ENCODE measurements around the gene FRMD4A.

The FRMD4A gene

GRCh38 chr10:13993169-13993568, 337.6 kb downstream of the FRMD4A start:
- Histone ChIP-seq H3K4me3 (ENCODE audit: severe bottlenecking) (no peak overlapping the region), H3K4me1 (ENCODE audit: insufficient read depth, poor library complexity, severe bottlenecking) (peaks cover 3% of the 10 kb centered on the region), H3K9me3 (ENCODE audit: severe bottlenecking) (no peaks in the 10 kb centered on the region), H3K27ac (ENCODE audit: poor library complexity, severe bottlenecking) (no peak overlapping the region), H3K27me3 (ENCODE audit: insufficient read depth, poor library complexity, severe bottlenecking) (no peaks in the 10 kb centered on the region), H3K36me3 (ENCODE audit: low read depth) (no peaks in the 10 kb centered on the region)
- no peak for TF ChIP-seq CTCF (IDR thresholded peaks at IDR 0.05; ENCODE audit: poor library complexity, severe bottlenecking)
- ATAC-seq (ENCODE audit: low read depth) (no peak), DNase-seq (ENCODE audit: low spot score) (no peak)

GRCh38 chr10:13991353-13991752, 339.4 kb downstream of the FRMD4A start:
- no peaks in the 10 kb centered on the region for H3K36me3 ChIP-seq (ENCODE audit: low read depth)
- ATAC-seq (ENCODE audit: low read depth) (no peak), DNase-seq (ENCODE audit: low spot score) (no peak)
- H3K9me3 ChIP-seq (ENCODE audit: severe bottlenecking): no peaks in the 10 kb centered on the region
- TF ChIP-seq CTCF (IDR thresholded peaks at IDR 0.05; ENCODE audit: poor library complexity, severe bottlenecking): no peak
- H3K4me1 ChIP-seq (ENCODE audit: insufficient read depth, poor library complexity, severe bottlenecking): peaks cover 3% of the 10 kb centered on the region
- no peak overlapping the region for H3K27ac ChIP-seq (ENCODE audit: poor library complexity, severe bottlenecking)
- no peak overlapping the region for H3K4me3 ChIP-seq (ENCODE audit: severe bottlenecking)
- H3K27me3 ChIP-seq (ENCODE audit: insufficient read depth, poor library complexity, severe bottlenecking): no peaks in the 10 kb centered on the region

GRCh38 chr10:13990946-13991345, 339.8 kb downstream of the FRMD4A start:
- H3K36me3 ChIP-seq (ENCODE audit: low read depth): no peaks in the 10 kb centered on the region
- no peak for TF ChIP-seq CTCF (IDR thresholded peaks at IDR 0.05; ENCODE audit: poor library complexity, severe bottlenecking)
- H3K27ac ChIP-seq (ENCODE audit: poor library complexity, severe bottlenecking): no peak overlapping the region
- H3K4me3 ChIP-seq (ENCODE audit: severe bottlenecking): no peak overlapping the region
- H3K4me1 ChIP-seq (ENCODE audit: insufficient read depth, poor library complexity, severe bottlenecking): peaks cover 3% of the 10 kb centered on the region
- no peaks in the 10 kb centered on the region for H3K27me3 ChIP-seq (ENCODE audit: insufficient read depth, poor library complexity, severe bottlenecking)
- no peaks in the 10 kb centered on the region for H3K9me3 ChIP-seq (ENCODE audit: severe bottlenecking)
- no peak for DNase-seq (ENCODE audit: low spot score)
- no peak for ATAC-seq (ENCODE audit: low read depth)

DNA sequence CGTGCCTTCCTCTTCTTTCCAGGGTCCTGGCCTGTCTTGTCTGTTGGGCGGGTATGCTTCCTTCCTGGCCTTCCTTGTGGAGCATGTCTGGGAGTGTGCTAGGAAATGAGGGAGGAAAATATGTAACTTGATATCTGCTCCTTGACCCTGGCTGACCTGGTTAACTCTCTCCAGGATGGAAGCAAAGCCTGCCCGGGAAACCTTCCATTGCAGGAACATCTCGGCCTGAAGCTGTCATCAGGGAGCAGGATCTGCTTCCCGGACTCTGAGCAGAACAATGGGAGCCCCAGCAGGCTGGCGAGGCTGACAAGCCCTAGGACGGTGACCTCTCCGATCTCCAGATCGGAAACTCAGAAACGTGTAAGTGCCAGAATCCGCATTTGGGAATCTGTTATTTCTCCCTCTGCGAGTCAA, 340.3 kb downstream of the FRMD4A start:
- Histone ChIP-seq H3K27ac (ENCODE audit: poor library complexity, severe bottlenecking) (no peak overlapping the region), H3K4me1 (ENCODE audit: insufficient read depth, poor library complexity, severe bottlenecking) (peaks cover 3% of the 10 kb centered on the region), H3K4me3 (ENCODE audit: severe bottlenecking) (no peak overlapping the region), H3K27me3 (ENCODE audit: insufficient read depth, poor library complexity, severe bottlenecking) (no peaks in the 10 kb centered on the region), H3K36me3 (ENCODE audit: low read depth) (no peaks in the 10 kb centered on the region), H3K9me3 (ENCODE audit: severe bottlenecking) (no peaks in the 10 kb centered on the region)
- ATAC-seq (ENCODE audit: low read depth) (no peak; the same call in 2 of the 3 replicates), DNase-seq (ENCODE audit: low spot score) (no peak)
- no peak for TF ChIP-seq CTCF (IDR thresholded peaks at IDR 0.05; ENCODE audit: poor library complexity, severe bottlenecking)

DNA sequence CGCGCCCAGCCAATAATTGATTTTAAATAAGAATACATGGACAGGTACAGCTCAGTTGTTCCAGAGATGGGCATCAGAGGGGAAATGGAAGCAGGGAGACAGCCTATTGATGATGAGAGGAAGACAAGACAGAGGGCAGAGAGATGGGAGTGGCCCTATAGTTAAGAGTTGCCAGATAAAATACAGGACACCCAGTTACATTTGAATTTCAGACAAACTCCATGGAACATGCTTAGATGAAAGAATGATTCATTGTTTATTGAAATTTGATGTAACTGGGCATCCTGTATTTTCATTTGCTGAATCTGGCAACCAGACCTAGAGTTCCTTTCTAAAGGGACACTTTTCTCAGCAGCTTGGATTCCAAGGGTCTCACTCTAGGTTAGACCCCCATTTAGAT, 341.1 kb downstream of the FRMD4A start:
- no peaks in the 10 kb centered on the region for H3K27me3 ChIP-seq (ENCODE audit: insufficient read depth, poor library complexity, severe bottlenecking)
- no peak overlapping the region for H3K27ac ChIP-seq (ENCODE audit: poor library complexity, severe bottlenecking)
- no peaks in the 10 kb centered on the region for H3K9me3 ChIP-seq (ENCODE audit: severe bottlenecking)
- TF ChIP-seq CTCF (IDR thresholded peaks at IDR 0.05; ENCODE audit: poor library complexity, severe bottlenecking): no peak
- no peaks in the 10 kb centered on the region for H3K36me3 ChIP-seq (ENCODE audit: low read depth)
- ATAC-seq (ENCODE audit: low read depth): no peak
- peaks cover 3% of the 10 kb centered on the region for H3K4me1 ChIP-seq (ENCODE audit: insufficient read depth, poor library complexity, severe bottlenecking)
- H3K4me3 ChIP-seq (ENCODE audit: severe bottlenecking): no peak overlapping the region
- DNase-seq (ENCODE audit: low spot score): no peak
